Measurements from ENCODE around the gene SCNN1B. TPM values are rescaled to one million over a fixed set of nuclear protein-coding genes. Genes with fewer than 3 reads are reported as not detected.
"Not testable (repeated sequence)": the region's sequence is repeated elsewhere in the genome, so short reads cannot be mapped to it uniquely, and the experiment has no call there.

Gene SCNN1B
- total RNA-seq (not detected), polyA plus RNA-seq (not detected)

GRCh38 chr16:23302045-23302956 lies at the start of gene SCNN1B:
SCNN1B (plus strand) TSS chr16:23302302; CDS start chr16:23348600, 46,298 bp downstream.
- H3K4me1 Mint-ChIP-seq = peaks cover 0 to 5% (median 2%) of the 10 kb centered on the region in 4 donors
- peaks cover 21 to 26% of the 10 kb centered on the region in 2 donors for H3K27me3 Mint-ChIP-seq
- H3K9me3 Mint-ChIP-seq = no peaks in the 10 kb centered on the region
- no peaks in the 10 kb centered on the region for H3K36me3 Mint-ChIP-seq
- H3K4me1 ChIP-seq (ENCODE audit: insufficient read depth, low read length) = no peaks in the 10 kb centered on the region
- no peak within 1 kb of the TSS for H3K27ac ChIP-seq (ENCODE audit: low read depth, low read length)
- H3K4me3 Mint-ChIP-seq = no peak within 1 kb of the TSS
- DNase-seq = no peak
- H3K27me3 ChIP-seq (ENCODE audit: insufficient read depth, low read length) = no peaks in the 10 kb centered on the region
- no peak within 1 kb of the TSS for H3K4me3 ChIP-seq (ENCODE audit: low read length in 2 of 2)
- no peak within 1 kb of the TSS for H3K27ac Mint-ChIP-seq
- intact Hi-C loops (cut with micrococcal nuclease) = no loop called here
- H3K36me3 ChIP-seq (ENCODE audit: insufficient read depth, low read length) = no peaks in the 10 kb centered on the region
- ChIA-PET POLR2A (ENCODE audit: partially characterized antibody) (no interaction called here), CTCF (ENCODE audit: partially characterized antibody) (no interaction called here)
- no peaks in the 10 kb centered on the region for H3K9me3 ChIP-seq (ENCODE audit: control insufficient read depth in 1 of 2, low read length in 2 of 2)

GRCh38 chr16:23252310-23252709 lies 49.8 kb upstream of the SCNN1B start:
- Histone ChIP-seq H3K36me3 (ENCODE audit: insufficient read depth, low read length) (no peaks in the 10 kb centered on the region), H3K27ac (ENCODE audit: low read depth, low read length) (no peak overlapping the region), H3K4me1 (ENCODE audit: insufficient read depth, low read length) (no peaks in the 10 kb centered on the region), H3K27me3 (ENCODE audit: insufficient read depth, low read length) (no peaks in the 10 kb centered on the region), H3K9me3 (ENCODE audit: control insufficient read depth in 1 of 2, low read length in 2 of 2) (no peaks in the 10 kb centered on the region), H3K4me3 (ENCODE audit: low read length in 2 of 2) (no peak overlapping the region)
- Mint-ChIP-seq H3K4me3 (no peak overlapping the region), H3K27me3 (peaks cover 5 to 11% of the 10 kb centered on the region in 2 donors), H3K9me3 (peaks cover 0 to 12% (median 2%) of the 10 kb centered on the region in 8 donors), H3K27ac (no peak overlapping the region), H3K4me1 (no peaks in the 10 kb centered on the region), H3K36me3 (no peaks in the 10 kb centered on the region)
- no peak for DNase-seq
- CTCF ChIA-PET (ENCODE audit: partially characterized antibody) = no interaction called here
- POLR2A ChIA-PET (ENCODE audit: partially characterized antibody) = no interaction called here
- intact Hi-C loops (cut with micrococcal nuclease) = no loop called here

GRCh38 chr16:23253650-23254049 lies 48.5 kb upstream of the SCNN1B start:
- H3K36me3 ChIP-seq (ENCODE audit: insufficient read depth, low read length); H3K27me3 ChIP-seq (ENCODE audit: insufficient read depth, low read length); intact Hi-C loops (cut with micrococcal nuclease); H3K27ac Mint-ChIP-seq; H3K4me3 ChIP-seq (ENCODE audit: low read length in 2 of 2); DNase-seq; POLR2A ChIA-PET (ENCODE audit: partially characterized antibody); H3K36me3 Mint-ChIP-seq; H3K4me1 Mint-ChIP-seq; H3K4me1 ChIP-seq (ENCODE audit: insufficient read depth, low read length); CTCF ChIA-PET (ENCODE audit: partially characterized antibody); H3K9me3 ChIP-seq (ENCODE audit: control insufficient read depth in 1 of 2, low read length in 2 of 2); H3K27ac ChIP-seq (ENCODE audit: low read depth, low read length); H3K4me3 Mint-ChIP-seq: not testable (repeated sequence)
- H3K9me3 Mint-ChIP-seq = peaks cover 0 to 12% (median under 1%) of the 10 kb centered on the region in 8 donors
- H3K27me3 Mint-ChIP-seq = peaks cover 4 to 11% of the 10 kb centered on the region in 2 donors

- no peaks in the 10 kb centered on the region for H3K9me3 ChIP-seq (ENCODE audit: control insufficient read depth in 1 of 2, low read length in 2 of 2)
- H3K27me3 ChIP-seq (ENCODE audit: insufficient read depth, low read length) = no peaks in the 10 kb centered on the region
- ChIA-PET POLR2A (ENCODE audit: partially characterized antibody) (no interaction called here), CTCF (ENCODE audit: partially characterized antibody) (no interaction called here)
- H3K4me3 ChIP-seq (ENCODE audit: low read length in 2 of 2) = no peak overlapping the region
- H3K36me3 Mint-ChIP-seq = no peaks in the 10 kb centered on the region
- no peak overlapping the region for H3K4me3 Mint-ChIP-seq
- H3K36me3 ChIP-seq (ENCODE audit: insufficient read depth, low read length) = no peaks in the 10 kb centered on the region
- no peaks in the 10 kb centered on the region for H3K4me1 ChIP-seq (ENCODE audit: insufficient read depth, low read length)
- H3K27me3 Mint-ChIP-seq = peaks cover 4 to 11% of the 10 kb centered on the region in 2 donors
- peaks cover 0 to 11% (median under 1%) of the 10 kb centered on the region in 8 donors for H3K9me3 Mint-ChIP-seq
- no peaks in the 10 kb centered on the region for H3K4me1 Mint-ChIP-seq
- intact Hi-C loops (cut with micrococcal nuclease) = no loop called here
- DNase-seq = no peak
- no peak overlapping the region for H3K27ac Mint-ChIP-seq
- no peak overlapping the region for H3K27ac ChIP-seq (ENCODE audit: low read depth, low read length)
Observed at GRCh38 chr16:23254338-23254737, 47.8 kb upstream of the SCNN1B start.

GRCh38 chr16:23255000-23255399 lies 47.1 kb upstream of the SCNN1B start:
- Mint-ChIP-seq H3K4me1 (no peaks in the 10 kb centered on the region), H3K36me3 (no peaks in the 10 kb centered on the region), H3K27ac (no peak overlapping the region), H3K27me3 (peaks cover 3 to 9% of the 10 kb centered on the region in 2 donors), H3K9me3 (peaks cover 0 to 10% (median 1%) of the 10 kb centered on the region in 8 donors), H3K4me3 (no peak overlapping the region)
- POLR2A ChIA-PET (ENCODE audit: partially characterized antibody) = no interaction called here
- intact Hi-C loops (cut with micrococcal nuclease) = no loop called here
- no peaks in the 10 kb centered on the region for H3K9me3 ChIP-seq (ENCODE audit: control insufficient read depth in 1 of 2, low read length in 2 of 2)
- H3K4me3 ChIP-seq (ENCODE audit: low read length in 2 of 2) = no peak overlapping the region
- H3K27ac ChIP-seq (ENCODE audit: low read depth, low read length) = no peak overlapping the region
- no peaks in the 10 kb centered on the region for H3K27me3 ChIP-seq (ENCODE audit: insufficient read depth, low read length)
- H3K36me3 ChIP-seq (ENCODE audit: insufficient read depth, low read length) = no peaks in the 10 kb centered on the region
- DNase-seq = no peak
- CTCF ChIA-PET (ENCODE audit: partially characterized antibody) = no interaction called here
- H3K4me1 ChIP-seq (ENCODE audit: insufficient read depth, low read length) = no peaks in the 10 kb centered on the region

GRCh38 chr16:23256440-23256839 lies 45.7 kb upstream of the SCNN1B start:
- intact Hi-C loops (cut with micrococcal nuclease) = no loop called here
- CTCF ChIA-PET (ENCODE audit: partially characterized antibody) = no interaction called here

GRCh38 chr16:23257682-23258081 lies 44.4 kb upstream of the SCNN1B start:
- H3K4me1 Mint-ChIP-seq = no peaks in the 10 kb centered on the region
- peaks cover 0 to 3% (median 0%) of the 10 kb centered on the region in 8 donors for H3K9me3 Mint-ChIP-seq
- H3K36me3 ChIP-seq (ENCODE audit: insufficient read depth, low read length) = no peaks in the 10 kb centered on the region
- H3K27ac ChIP-seq (ENCODE audit: low read depth, low read length) = no peak overlapping the region
- no peaks in the 10 kb centered on the region for H3K4me1 ChIP-seq (ENCODE audit: insufficient read depth, low read length)
- no peaks in the 10 kb centered on the region for H3K9me3 ChIP-seq (ENCODE audit: control insufficient read depth in 1 of 2, low read length in 2 of 2)
- H3K27me3 Mint-ChIP-seq = peaks cover 3 to 4% of the 10 kb centered on the region in 2 donors
- no peaks in the 10 kb centered on the region for H3K36me3 Mint-ChIP-seq
- intact Hi-C loops (cut with micrococcal nuclease) = no loop called here
- no peak for DNase-seq
- ChIA-PET CTCF (ENCODE audit: partially characterized antibody) (no interaction called here), POLR2A (ENCODE audit: partially characterized antibody) (no interaction called here)
- H3K27ac Mint-ChIP-seq = no peak overlapping the region
- H3K27me3 ChIP-seq (ENCODE audit: insufficient read depth, low read length) = no peaks in the 10 kb centered on the region
- no peak overlapping the region for H3K4me3 ChIP-seq (ENCODE audit: low read length in 2 of 2)
- H3K4me3 Mint-ChIP-seq = no peak overlapping the region

More at GRCh38 chr16:23256440-23256839, 45.7 kb upstream of the SCNN1B start:
- H3K4me3 ChIP-seq (ENCODE audit: low read length in 2 of 2) = no peak overlapping the region
- Mint-ChIP-seq H3K4me1 (no peaks in the 10 kb centered on the region), H3K27ac (no peak overlapping the region), H3K9me3 (peaks cover 0 to 2% (median 0%) of the 10 kb centered on the region in 8 donors), H3K4me3 (no peak overlapping the region), H3K36me3 (no peaks in the 10 kb centered on the region), H3K27me3 (peaks cover 3 to 7% of the 10 kb centered on the region in 2 donors)
- no peaks in the 10 kb centered on the region for H3K36me3 ChIP-seq (ENCODE audit: insufficient read depth, low read length)
- POLR2A ChIA-PET (ENCODE audit: partially characterized antibody) = no interaction called here
- no peak for DNase-seq
- no peaks in the 10 kb centered on the region for H3K9me3 ChIP-seq (ENCODE audit: control insufficient read depth in 1 of 2, low read length in 2 of 2)
- H3K27ac ChIP-seq (ENCODE audit: low read depth, low read length) = no peak overlapping the region
- no peaks in the 10 kb centered on the region for H3K4me1 ChIP-seq (ENCODE audit: insufficient read depth, low read length)
- H3K27me3 ChIP-seq (ENCODE audit: insufficient read depth, low read length) = no peaks in the 10 kb centered on the region

All from CD4-positive, alpha-beta memory T cell (primary cell).